Endometrial microvascular endothelial cells (primary cell): ENCODE results near the gene CD247. TPM values are rescaled to one million over a fixed set of nuclear protein-coding genes. Genes with fewer than 3 reads are reported as not detected.

ENCODE experiments used
- in situ Hi-C: cut with HindIII; loops from 2 replicates; pipeline ENCODE4 v1.10.0; 2017; ENCODE audit warnings: low sequenced_read_pairs, low pct_unique_long_range_greater_than_20kb; ENCODE audit errors: inconsistent ontology term
- total RNA-seq: library from RNA; depleted of rRNA; stranded (reverse); fragments of >200 nt; gene quantifications from one replicate; pipeline ENCODE4 v1.2.3, GENCODE V29; 2015; ENCODE audit errors: inconsistent ontology term

The CD247 gene
- total RNA-seq, 1 donor from 2014 or later = not detected

GRCh38 chr1:167516404-167517388, 1.6 kb downstream of the CD247 start:
- in situ Hi-C loops = no loop called here

- in situ Hi-C loops = no loop called here
These were observed 2.4 kb downstream of the CD247 start for GRCh38 chr1:167515893-167516321.

GRCh38 chr1:167515461-167515860, 2.9 kb downstream of the CD247 start:
- in situ Hi-C loops = no loop called here

DNA sequence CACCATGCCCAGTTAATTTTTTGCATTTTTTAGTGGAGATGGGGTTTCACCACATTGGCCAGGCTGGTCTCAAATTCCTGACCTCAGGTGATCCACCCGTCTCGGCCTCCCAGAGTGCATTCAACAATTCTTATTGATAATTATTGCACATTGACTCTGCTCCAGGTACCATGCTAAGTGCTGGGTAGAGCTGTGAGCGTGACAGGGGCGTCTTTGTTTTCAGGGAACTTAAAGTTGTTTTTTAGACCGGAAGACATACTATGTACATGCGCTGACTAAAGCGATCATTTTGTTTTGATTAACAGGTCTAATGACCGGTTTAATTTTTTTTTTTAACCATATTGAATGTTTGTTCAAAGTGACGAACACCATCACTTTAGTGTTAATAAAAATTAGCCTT, 4.0 kb downstream of the CD247 start:
- in situ Hi-C loops = no loop called here

GRCh38 chr1:167512046-167512654, 6.2 kb downstream of the CD247 start:
- in situ Hi-C loops = no loop called here

GRCh38 chr1:167511374-167511986, 6.8 kb downstream of the CD247 start:
- in situ Hi-C loops = no loop called here

DNA sequence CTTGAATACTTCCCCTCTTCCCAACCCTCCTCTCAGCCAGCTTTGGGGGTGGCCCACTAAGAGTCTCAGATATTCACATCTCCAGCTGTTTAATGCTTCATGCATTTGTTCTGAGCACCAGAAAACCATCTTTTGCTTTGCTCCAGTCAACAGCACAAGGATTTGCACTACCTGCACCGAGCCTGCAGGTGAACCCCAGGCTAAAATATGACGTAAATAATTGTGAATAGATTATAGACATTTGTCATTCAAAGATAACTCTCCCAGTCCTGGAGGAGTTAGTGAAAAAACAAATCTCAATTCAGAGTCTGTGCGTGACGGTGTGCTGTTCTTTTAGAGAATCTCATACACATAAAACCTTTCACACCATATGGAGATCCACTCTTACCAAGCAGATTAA, 7.4 kb downstream of the CD247 start:
- in situ Hi-C loops = no loop called here

GRCh38 chr1:167510244-167510643, 8.1 kb downstream of the CD247 start:
- in situ Hi-C loops = no loop called here

- in situ Hi-C loops = no loop called here
These were observed 8.7 kb downstream of the CD247 start for GRCh38 chr1:167509587-167509986.

- in situ Hi-C loops = no loop called here
These were observed 10.6 kb downstream of the CD247 start for GRCh38 chr1:167507719-167508118.

- in situ Hi-C loops = no loop called here
These were observed 13.9 kb downstream of the CD247 start for GRCh38 chr1:167504467-167504827.

DNA sequence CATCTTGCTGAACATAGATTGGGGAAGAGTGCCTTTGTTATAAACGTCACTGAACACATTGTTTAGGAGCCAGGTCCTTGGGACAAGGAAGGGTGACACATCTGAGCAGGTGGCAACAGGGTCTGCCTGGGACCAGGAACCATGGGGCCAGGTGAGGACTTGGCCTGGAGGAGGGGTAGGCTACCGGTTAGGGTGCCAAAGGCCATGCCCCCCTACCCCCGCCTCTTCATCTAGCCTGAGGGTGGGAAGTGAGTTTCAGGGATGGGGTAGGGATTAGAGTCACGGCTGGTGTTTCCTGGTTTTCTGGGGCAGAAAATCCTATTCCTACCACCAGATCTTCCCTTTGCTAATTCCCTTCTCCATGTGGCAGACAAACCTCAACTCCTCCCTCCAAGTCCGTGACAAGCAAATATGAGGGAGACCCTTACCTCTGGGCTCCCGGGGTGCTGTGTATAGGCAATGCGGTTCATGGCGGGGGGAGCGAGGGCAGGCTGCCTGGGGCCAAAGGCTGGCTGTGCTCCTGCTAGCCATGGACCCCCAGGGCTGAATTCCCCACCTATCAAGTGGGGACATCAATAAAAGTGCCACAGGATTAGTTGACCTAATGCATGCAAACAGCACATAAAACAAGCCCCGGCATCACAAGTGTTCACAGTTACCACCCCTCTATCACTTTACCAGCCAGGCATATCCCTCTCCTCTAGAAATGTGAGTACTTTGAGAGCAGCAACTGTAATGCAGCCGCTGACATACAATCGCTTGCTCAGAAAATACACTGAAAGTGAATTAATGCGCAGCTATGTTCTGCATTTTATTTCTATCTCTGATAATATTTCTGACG, 14.5 kb downstream of the CD247 start:
- in situ Hi-C loops = no loop called here

- in situ Hi-C loops = no loop called here
These were observed 15.4 kb downstream of the CD247 start for GRCh38 chr1:167502719-167503462.

- in situ Hi-C loops = no loop called here
These were observed 16.2 kb downstream of the CD247 start for GRCh38 chr1:167502192-167502551.

GRCh38 chr1:167501515-167502191, 16.7 kb downstream of the CD247 start:
- in situ Hi-C loops = no loop called here

DNA sequence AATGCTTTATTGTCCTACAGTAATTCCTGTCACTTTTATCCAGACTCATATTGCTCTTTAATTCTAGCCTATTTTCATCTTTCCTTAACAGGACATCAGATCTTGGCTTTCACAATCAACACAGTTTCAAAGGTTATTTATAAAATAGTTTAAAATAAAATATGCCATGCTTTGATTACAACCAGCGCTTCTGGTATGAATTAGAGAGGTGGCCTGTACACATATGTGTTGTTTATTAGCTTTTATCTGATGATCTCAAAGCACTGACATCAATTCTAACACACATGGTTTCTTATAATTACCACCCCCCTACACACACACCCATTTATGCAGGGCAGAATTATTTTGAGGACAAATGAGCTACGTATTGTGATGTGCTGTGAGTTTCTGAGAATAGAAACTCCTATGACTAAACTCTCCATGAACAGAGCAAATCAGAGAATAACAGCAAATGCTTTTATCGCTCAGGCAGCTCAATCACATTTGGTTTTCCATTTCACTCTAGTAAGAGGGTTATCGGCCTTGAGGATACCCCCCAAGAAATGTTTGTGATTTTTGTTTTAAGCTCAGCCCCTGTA, 18.0 kb downstream of the CD247 start:
- in situ Hi-C loops = no loop called here

- in situ Hi-C loops = no loop called here
These were observed 18.6 kb downstream of the CD247 start for GRCh38 chr1:167499664-167500101.
